GM18519 (cell line): ENCODE data around the gene PRICKLE2.

ENCODE experiments used
- ATAC-seq: cut with Tn5 transposase; IDR thresholded peaks from one replicate; pipeline ENCODE4 v1.9.1; 2021; ENCODE audit warnings: mild to moderate bottlenecking, moderate library complexity; ENCODE audit not compliant: unreplicated experiment, low FRiP score

The PRICKLE2 gene

GRCh38 chr3:64138656-64139375, 86.5 kb downstream of the PRICKLE2 start:
- no peak for ATAC-seq

- ATAC-seq = no peak
Measured at GRCh38 chr3:64138046-64138445, 87.2 kb downstream of the PRICKLE2 start.

GRCh38 chr3:64134882-64135281, 90.4 kb downstream of the PRICKLE2 start:
- ATAC-seq = no peak

- ATAC-seq = no peak
Measured at GRCh38 chr3:64133987-64134386, 91.3 kb downstream of the PRICKLE2 start.

GRCh38 chr3:64133272-64133671, 92.0 kb downstream of the PRICKLE2 start:
- ATAC-seq = no peak

- ATAC-seq = no peak
Measured at GRCh38 chr3:64131725-64132469, 93.4 kb downstream of the PRICKLE2 start.

- ATAC-seq = no peak
Measured at GRCh38 chr3:64130436-64130835, 94.8 kb downstream of the PRICKLE2 start.

GRCh38 chr3:64129581-64129980, 95.7 kb downstream of the PRICKLE2 start:
- no peak for ATAC-seq

- ATAC-seq = no peak
Measured at GRCh38 chr3:64129106-64129505, 96.2 kb downstream of the PRICKLE2 start.

GRCh38 chr3:64125561-64125960, 99.7 kb downstream of the PRICKLE2 start:
- ATAC-seq = no peak

GRCh38 chr3:64123931-64124330, 101.3 kb downstream of the PRICKLE2 start:
- no peak for ATAC-seq

GRCh38 chr3:64122476-64122875, 102.8 kb downstream of the PRICKLE2 start:
- no peak for ATAC-seq

GRCh38 chr3:64121750-64122311, 103.4 kb downstream of the PRICKLE2 start:
- ATAC-seq = no peak

GRCh38 chr3:64120876-64121275, 104.4 kb downstream of the PRICKLE2 start:
- ATAC-seq = no peak

GRCh38 chr3:64117483-64117882, 107.8 kb downstream of the PRICKLE2 start:
- no peak for ATAC-seq

- no peak for ATAC-seq
Measured at GRCh38 chr3:64114651-64115050, 110.6 kb downstream of the PRICKLE2 start.

- no peak for ATAC-seq
Measured at GRCh38 chr3:64111872-64112271, 113.4 kb downstream of the PRICKLE2 start.

GRCh38 chr3:64111083-64111482, 114.2 kb downstream of the PRICKLE2 start:
- no peak for ATAC-seq

- no peak for ATAC-seq
Measured at GRCh38 chr3:64110071-64110470, 115.2 kb downstream of the PRICKLE2 start.

GRCh38 chr3:64109438-64109837, 115.8 kb downstream of the PRICKLE2 start:
- ATAC-seq = no peak

GRCh38 chr3:64108784-64109317, 116.4 kb downstream of the PRICKLE2 start:
- ATAC-seq = no peak
